ENCODE measurements around the gene ANO1.

DNA sequence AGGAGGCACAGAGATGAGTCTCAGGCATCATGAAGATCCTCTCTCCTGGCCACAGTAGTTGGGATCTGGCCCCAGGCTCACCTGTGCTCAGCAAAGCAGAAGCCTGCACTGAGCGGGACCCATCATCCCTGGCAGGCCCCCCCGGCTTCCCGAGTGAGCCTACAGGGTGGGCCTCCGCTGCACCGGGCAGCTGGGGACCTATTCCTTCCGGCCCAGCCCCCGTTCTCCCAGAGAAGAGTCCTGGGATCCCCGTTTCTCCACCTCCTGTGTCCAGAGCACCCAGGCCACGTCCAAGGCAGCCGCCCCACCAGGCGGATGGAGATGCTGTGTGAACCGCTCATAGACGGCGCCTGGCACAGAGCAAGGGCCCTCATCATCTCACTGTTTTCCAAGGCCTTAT lies 52.5 kb downstream of the ANO1 start:
- TF ChIP-seq POLR2AphosphoS5 (IDR thresholded peaks at IDR 0.05) (no peak), POLR2A (IDR thresholded peaks at IDR 0.05) (no peak)
- TF ChIP-seq, protein P1, sequence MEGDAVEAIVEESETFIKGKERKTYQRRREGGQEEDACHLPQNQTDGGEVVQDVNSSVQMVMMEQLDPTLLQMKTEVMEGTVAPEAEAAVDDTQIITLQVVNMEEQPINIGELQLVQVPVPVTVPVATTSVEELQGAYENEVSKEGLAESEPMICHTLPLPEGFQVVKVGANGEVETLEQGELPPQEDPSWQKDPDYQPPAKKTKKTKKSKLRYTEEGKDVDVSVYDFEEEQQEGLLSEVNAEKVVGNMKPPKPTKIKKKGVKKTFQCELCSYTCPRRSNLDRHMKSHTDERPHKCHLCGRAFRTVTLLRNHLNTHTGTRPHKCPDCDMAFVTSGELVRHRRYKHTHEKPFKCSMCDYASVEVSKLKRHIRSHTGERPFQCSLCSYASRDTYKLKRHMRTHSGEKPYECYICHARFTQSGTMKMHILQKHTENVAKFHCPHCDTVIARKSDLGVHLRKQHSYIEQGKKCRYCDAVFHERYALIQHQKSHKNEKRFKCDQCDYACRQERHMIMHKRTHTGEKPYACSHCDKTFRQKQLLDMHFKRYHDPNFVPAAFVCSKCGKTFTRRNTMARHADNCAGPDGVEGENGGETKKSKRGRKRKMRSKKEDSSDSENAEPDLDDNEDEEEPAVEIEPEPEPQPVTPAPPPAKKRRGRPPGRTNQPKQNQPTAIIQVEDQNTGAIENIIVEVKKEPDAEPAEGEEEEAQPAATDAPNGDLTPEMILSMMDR (IDR thresholded peaks at IDR 0.05), result no peak

Measured in prostate gland (tissue), 2 donors.